ENCODE measurements around the gene ITPR2. TPM values are rescaled to one million over a fixed set of nuclear protein-coding genes. Genes with fewer than 3 reads are reported as not detected.

Gene ITPR2
- total RNA-seq: 3.6 and 5.0 TPM in 2 replicates

DNA sequence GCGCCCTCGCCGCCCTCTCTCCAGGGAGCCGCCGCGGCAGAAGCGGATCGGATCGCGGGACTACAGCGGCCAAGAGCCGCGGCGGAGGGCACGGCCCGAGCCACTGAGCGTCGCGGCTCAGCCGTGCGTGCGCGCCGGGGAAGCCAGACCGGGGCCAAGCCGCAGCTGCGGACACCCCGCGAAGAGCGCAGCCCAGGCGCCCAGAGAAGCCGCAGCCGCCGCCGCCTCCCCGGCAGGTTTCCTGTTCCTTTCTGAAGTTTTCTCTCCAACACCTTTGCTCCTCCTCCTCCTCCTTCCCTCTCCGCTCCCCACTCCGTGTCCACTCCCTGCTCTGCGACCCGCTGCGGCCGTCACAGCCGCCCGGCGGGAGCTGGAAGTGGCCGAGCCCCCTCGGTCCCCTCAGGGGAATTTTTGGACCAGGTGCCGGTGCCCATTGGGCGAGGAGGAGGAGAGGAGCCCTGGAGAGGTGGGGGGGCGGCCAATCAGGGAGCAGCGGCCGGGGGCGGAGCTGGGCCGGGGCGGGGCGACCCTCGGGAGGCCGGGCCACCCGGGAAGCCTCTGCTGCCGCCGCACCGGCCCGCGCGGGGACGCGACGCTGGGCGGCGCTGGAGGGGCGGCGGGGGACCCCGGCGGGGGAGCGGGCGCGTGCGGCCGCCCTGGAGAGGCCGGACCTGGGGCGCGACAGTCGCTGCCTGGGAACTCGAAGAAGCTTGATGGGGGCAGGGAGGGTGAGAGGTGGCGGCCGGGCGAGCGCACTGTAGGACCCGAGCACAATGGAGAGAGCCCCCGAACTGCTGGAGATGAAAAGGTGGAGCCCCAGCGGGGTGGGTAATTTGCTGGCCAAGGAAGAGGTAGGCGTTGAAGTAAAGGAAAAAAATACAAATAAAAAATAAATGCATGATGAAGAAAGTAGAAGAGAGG lies at the start of gene ITPR2:
Gene ITPR2, minus strand, starts transcription at position 373 of the 921 bp plus-strand sequence. CDS start 413 bp downstream, outside the sequence.

Other genes starting within 250 kb of the ITPR2 start
- 27.4 and 30.8 TPM in 2 replicates for gene INTS13, start 104.8 kb upstream of the ITPR2 start, total RNA-seq
- gene FGFR1OP2, start 105.3 kb upstream of the ITPR2 start, total RNA-seq: 21.9 and 31.8 TPM in 2 replicates
- 42.9 and 47.4 TPM in 2 replicates for gene TM7SF3, start 181.2 kb upstream of the ITPR2 start, total RNA-seq
- 32.0 and 36.1 TPM in 2 replicates for gene MED21, start 189.4 kb upstream of the ITPR2 start, total RNA-seq
- gene C12orf71, start 249.4 kb upstream of the ITPR2 start, total RNA-seq: not detected in 2 replicates

Measured in bronchus fibroblast of lung (primary cell).